ENCODE measurements around the gene MASP1.

MASP1 gene

DNA sequence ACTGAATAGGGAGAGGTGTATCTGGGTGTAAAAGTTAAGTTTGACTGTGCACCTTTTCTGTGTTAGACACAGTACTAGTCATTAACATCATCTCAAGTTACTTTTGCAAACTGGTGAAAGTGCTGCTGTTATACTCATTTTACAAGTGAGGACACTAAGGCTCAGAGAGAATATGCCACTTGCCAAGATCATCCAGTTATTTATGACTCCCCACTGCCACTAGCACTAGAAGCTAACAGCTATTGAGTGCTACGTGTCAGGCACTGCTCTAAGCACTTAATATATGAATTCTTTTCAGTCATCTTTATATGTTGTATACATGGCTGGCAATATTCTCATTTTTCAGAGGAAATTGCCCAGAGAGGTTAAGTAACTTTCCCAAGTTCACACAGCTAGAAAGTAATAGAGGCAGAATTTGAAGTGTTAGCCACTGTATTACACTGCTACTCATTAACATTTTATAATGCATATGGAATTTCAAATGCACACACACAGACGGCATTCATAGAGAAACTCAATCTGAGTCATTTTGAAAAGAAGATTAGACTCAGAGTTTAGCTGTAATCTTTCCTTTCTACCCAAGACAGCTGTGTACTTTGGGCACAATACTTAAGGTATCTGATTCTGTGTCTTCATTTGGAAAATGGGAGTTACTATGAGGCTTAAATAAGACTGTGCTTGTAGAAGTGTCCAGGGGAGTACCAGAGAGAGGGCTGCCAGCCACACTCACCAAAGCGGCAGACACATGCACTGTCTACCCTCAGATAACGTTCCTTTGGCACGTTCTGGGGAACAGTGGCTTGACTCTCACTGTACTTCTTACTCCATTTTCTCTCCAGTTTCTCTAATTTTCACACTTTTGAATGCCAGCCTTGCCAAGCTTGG is 1.3 kb upstream of the MASP1 start:
- DNase-seq = no peak

DNA sequence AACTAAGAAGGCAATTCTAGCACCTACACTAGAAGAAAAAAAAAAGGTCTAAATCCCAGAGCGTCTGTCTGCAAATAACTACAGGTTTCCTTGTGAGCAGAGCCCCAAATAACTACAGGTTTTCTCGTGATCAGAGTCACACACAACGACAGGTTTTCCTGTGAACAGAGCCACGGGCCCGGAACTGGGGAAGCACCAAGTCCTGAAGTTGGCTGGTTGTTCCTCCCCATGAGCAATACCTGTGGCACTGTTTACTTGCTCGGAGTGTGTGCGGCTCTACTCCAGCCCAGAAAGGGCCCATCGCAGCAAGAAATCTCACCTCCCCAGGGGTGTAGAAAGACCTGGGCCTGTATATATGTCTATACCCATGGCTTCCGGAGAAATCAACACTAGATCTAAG is 644 bp upstream of the MASP1 start:
- no peak for DNase-seq

GRCh38 chr3:187291001-187291511 is 481 bp downstream of the MASP1 start:
- DNase-seq = no peak

GRCh38 chr3:187290503-187290902 is 1.0 kb downstream of the MASP1 start:
- no peak for DNase-seq

DNA sequence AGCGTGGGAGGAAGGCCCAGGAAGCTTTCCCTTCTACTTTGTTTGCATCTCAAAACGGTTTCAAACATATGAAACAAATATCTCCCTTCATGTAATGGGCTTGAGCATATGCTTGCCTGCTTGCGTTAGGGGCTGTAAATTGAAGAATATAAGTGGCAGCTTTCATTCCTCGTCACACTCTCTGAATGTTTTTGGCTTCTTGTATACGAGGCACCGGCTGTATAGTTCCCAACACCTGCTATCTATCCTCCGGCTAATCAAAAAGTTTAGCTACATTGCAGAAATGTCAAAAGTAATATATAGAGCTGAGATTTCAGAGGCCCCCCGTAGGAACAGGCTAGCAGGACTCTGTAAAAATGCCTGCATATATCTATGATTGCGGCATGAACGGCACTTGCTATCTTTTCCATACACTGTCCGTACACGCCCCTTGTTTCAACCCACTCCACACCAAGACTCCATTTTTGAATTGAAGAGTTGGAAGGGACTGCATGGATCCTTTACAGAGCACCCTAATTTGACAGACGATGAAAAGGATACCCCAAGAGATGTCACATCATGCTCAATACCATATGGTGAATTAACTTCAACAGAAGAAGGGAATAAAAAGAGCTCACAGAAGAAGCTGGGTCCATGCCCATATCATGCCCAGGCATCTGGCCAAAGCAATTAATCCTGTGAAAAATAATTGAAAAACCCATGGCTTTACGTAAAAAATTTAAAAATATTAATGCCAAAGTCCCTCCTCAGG is 2.5 kb downstream of the MASP1 start:
- no peak for DNase-seq

GRCh38 chr3:187288131-187288854 is 3.2 kb downstream of the MASP1 start:
- DNase-seq = no peak

- DNase-seq = no peak
These were observed 4.3 kb downstream of the MASP1 start for GRCh38 chr3:187287256-187287655.

DNA sequence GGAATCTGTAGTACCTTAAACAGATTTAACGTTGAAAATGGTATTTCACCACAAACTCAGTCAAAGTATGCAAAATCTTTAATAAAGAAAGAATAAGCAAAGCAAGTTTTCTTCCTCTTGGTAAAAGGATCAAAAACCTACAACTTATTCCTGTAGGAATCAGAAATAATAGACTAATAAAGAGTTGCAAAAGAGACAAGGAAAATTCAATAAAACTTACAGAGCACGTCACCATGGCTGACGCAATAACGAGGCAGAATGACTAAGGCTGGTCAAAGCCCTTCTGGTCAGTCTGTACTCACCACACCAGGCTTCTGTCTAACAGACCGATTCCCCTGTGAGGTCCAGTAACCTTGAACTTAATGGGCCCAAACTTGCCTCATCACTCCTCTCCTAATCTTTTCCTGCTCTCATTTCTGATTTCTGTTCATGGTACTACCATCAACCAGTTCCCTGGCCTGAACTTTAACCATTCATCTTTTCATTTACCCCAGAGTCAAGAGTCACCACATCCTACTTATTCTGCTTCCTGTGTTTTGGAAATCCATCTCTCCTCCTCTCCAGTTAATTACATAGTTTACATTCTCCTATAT is 5.0 kb downstream of the MASP1 start:
- DNase-seq = no peak

- DNase-seq = no peak
These were observed 10.3 kb downstream of the MASP1 start for GRCh38 chr3:187281191-187281714.

DNA sequence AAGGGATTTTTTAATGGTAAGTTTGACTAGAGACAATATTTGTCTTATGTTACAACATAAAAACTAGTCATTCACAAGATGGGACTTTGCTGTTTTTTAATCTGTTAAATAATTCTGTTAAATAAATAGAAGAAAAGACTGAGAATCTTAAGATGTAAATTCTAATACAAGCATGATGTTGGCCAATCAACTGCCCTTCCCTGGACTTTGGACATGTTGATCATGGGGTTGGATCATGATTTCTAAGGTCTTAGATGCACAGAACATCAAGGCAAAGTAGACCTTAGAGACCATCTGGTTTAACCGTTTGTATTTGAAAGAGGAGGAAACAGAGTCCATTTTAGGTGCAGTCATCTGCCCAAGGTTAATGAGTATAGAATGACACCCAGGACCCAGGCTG is 10.9 kb downstream of the MASP1 start:
- no peak for DNase-seq

- DNase-seq = no peak
These were observed 14.4 kb downstream of the MASP1 start for GRCh38 chr3:187277129-187277462.

- no peak for DNase-seq
These were observed 15.0 kb downstream of the MASP1 start for GRCh38 chr3:187276397-187277128.

GRCh38 chr3:187274977-187275338 is 16.6 kb downstream of the MASP1 start:
- no peak for DNase-seq

GRCh38 chr3:187274315-187274976 is 17.1 kb downstream of the MASP1 start:
- no peak for DNase-seq

DNA sequence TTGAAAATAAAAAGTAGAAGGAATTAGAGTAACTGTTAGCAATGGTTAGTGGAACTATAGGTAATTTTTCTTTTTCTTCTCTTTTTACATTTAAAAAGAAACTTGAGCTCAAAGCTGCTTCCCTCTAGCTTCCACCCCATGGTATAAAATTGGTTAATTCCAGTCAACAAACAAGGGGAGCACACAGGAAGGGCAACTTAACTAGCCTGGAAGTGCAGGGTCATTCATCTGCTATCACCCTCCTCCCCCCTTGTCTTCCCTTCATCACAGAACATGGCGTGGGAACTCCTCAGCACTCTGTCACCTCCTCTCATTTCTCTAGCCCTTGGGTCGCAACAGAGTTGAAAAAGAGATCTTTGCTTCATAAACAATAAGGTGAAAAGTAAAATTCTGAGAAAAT is 20.0 kb downstream of the MASP1 start:
- no peak for DNase-seq

DNA sequence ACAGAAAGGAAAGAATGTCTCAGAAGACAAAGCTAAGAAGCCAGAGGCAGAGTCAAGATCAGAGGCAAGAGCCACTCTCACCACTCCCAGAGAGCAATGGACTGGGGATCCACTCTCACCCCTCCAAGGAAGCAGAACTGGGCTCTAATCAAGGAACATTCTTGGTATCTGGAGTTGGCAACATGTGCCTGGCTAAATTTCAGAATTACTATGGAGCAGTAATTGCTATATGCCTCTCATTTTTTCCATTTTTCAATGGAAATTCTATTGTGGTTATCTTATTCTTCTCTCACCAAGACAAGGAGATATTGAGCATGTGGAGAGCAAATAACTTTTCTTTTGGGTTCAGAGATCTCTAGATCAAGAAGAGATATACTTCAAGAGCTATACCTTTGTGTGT is 22.1 kb downstream of the MASP1 start:
- DNase-seq = no peak

- no peak for DNase-seq
These were observed 24.2 kb downstream of the MASP1 start for GRCh38 chr3:187267306-187267705.

GRCh38 chr3:187266691-187267090 is 24.8 kb downstream of the MASP1 start:
- no peak for DNase-seq

- DNase-seq = no peak
These were observed 26.0 kb downstream of the MASP1 start for GRCh38 chr3:187265461-187265955.

GRCh38 chr3:187264911-187265310 is 26.6 kb downstream of the MASP1 start:
- no peak for DNase-seq

- DNase-seq = no peak
These were observed 27.5 kb downstream of the MASP1 start for GRCh38 chr3:187264021-187264420.

All from activated T-cell treated with anti-CD3 and anti-CD28 coated beads, Interleukin-2, amount 50 U/mL, for 1 hour (primary cell).